Loucy (cell line): ENCODE measurements around the gene POLR2H.

Source experiments
- H2AFZ ChIP-seq: fragments of 200-600 bp; sonication (generic); 2 replicates; pipeline ENCODE4 v1.6.0; 2016; ENCODE audit warnings: antibody characterized with exemption, mild to moderate bottlenecking, low read length, moderate library complexity
- H3F3A ChIP-seq: fragments of 200-600 bp; 2 replicates; pipeline ENCODE4 v1.6.0; 2016; ENCODE audit warnings: antibody characterized with exemption, low read depth, mild to moderate bottlenecking
- H3K27me3 ChIP-seq: fragments of 200-600 bp; sonication (generic); 2 replicates; pipeline ENCODE4 v1.6.1; 2014; ENCODE audit warnings: low read length, mild to moderate bottlenecking; ENCODE audit not compliant: insufficient read depth, poor library complexity, severe bottlenecking
- H3K36me3 ChIP-seq: fragments of 200-600 bp; sonication (generic); 2 replicates; pipeline ENCODE4 v1.6.1; 2016; ENCODE audit warnings: low read length; ENCODE audit not compliant: insufficient read depth
- H3K4me1 ChIP-seq: fragments of 200-600 bp; sonication (generic); 2 replicates; pipeline ENCODE4 v1.5.1; 2014; ENCODE audit warnings: low read length, mild to moderate bottlenecking; ENCODE audit not compliant: insufficient read depth, poor library complexity, severe bottlenecking
- H3K4me2 ChIP-seq: fragments of 200-600 bp; sonication (generic); 2 replicates; pipeline ENCODE4 v1.6.0; 2014; ENCODE audit warnings: antibody characterized with exemption, low read length, low read depth, mild to moderate bottlenecking; ENCODE audit not compliant: poor library complexity, severe bottlenecking
- H3K4me3 ChIP-seq: fragments of 200-600 bp; sonication (generic); 2 replicates; pipeline ENCODE4 v1.5.1; 2014; ENCODE audit warnings: low read length, mild to moderate bottlenecking, mixed read lengths; ENCODE audit not compliant: poor library complexity, severe bottlenecking
- H3K79me2 ChIP-seq: fragments of 200-600 bp; sonication (generic); 2 replicates; pipeline ENCODE4 v1.6.1; 2014; ENCODE audit warnings: low read length; ENCODE audit not compliant: insufficient read depth
- H3K9ac ChIP-seq: fragments of 200-600 bp; sonication (generic); 2 replicates; pipeline ENCODE4 v1.6.0; 2014; ENCODE audit warnings: mild to moderate bottlenecking, low read depth, low read length, moderate library complexity; ENCODE audit not compliant: poor library complexity, severe bottlenecking
- H3K9me2 ChIP-seq: fragments of 200-600 bp; sonication (generic); replicated peaks from 2 replicates; pipeline ENCODE4 v1.6.1; 2016; ENCODE audit warnings: low read depth, low read length, mixed read lengths
- H3K9me3 ChIP-seq: fragments of 200-600 bp; sonication (generic); 2 replicates; pipeline ENCODE4 v1.6.1; 2014; ENCODE audit warnings: mild to moderate bottlenecking, antibody characterized with exemption, low read length, low read depth; ENCODE audit not compliant: insufficient read depth
- H4K20me1 ChIP-seq: fragments of 200-600 bp; sonication (generic); 2 replicates; pipeline ENCODE4 v1.6.0; 2014; ENCODE audit warnings: antibody characterized with exemption, low read length, mild to moderate bottlenecking; ENCODE audit not compliant: insufficient read depth, poor library complexity, severe bottlenecking
- EZH2phosphoT487 ChIP-seq: fragments of 200-600 bp; IDR thresholded peaks from 2 replicates; pipeline ENCODE4 v1.6.1; 2018; ENCODE audit warnings: antibody characterized with exemption, mild to moderate bottlenecking, moderate library complexity, borderline replicate concordance
- TF ChIP-seq, protein P1 (sequence below): fragments of 200-600 bp; sonication (generic); conservative IDR thresholded peaks from 2 replicates; pipeline ENCODE4 v1.5.1; 2014; ENCODE audit warnings: mild to moderate bottlenecking, antibody characterized with exemption, low read length

POLR2H gene

DNA sequence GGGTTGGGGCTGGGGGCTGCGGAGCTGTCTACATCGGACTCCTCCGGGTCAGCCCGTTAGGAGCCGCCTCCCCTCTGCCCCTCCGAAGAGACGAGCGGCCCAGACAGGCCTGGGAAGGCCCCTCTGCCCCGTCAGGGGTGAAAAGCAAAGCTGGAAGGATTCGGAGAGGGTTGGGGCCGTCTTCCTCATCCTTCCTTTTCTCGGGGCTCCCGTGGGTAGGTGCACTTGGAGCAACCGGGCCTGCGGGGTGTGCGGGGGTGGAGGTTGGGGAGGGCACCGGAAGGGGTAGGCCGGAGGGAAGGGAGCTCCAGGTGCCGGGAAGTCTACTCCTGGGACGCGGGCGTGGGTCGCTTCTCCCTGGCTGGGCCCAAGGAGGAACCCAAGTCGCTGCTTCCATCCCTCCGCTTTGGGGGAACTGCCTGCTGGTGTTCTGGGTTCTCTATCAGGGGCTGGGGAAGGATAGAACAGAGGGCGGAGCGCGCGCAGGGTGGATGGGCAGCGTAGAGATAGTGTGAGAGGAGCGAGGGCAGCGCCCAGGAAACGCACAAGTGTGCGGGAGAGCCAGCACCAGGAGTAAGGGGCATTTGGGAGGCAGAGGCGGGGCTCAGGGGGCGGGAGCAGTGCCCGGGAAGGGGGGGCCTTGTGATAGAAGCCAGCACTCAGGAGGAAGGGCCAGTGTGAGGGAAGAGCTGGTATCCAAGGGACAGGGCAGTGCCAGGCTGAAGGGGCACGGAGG lies 590 bp downstream of the POLR2H start:
- H3K36me3 ChIP-seq, result peaks cover 4% of the 10 kb centered on the region; the same call in 1 of the 2 replicates
- peaks cover 15% of the 10 kb centered on the region for H4K20me1 ChIP-seq
- peaks cover 43% of the 10 kb centered on the region for H3K79me2 ChIP-seq
- H3K9me3 ChIP-seq, result no peaks in the 10 kb centered on the region
- peak overlapping the region; percentile 85 for H3K4me3 ChIP-seq
- peaks cover 26% of the 10 kb centered on the region for H3K4me1 ChIP-seq
- no peaks in the 10 kb centered on the region for H3K27me3 ChIP-seq
- no peak for TF ChIP-seq EZH2phosphoT487
- TF ChIP-seq, protein P1, sequence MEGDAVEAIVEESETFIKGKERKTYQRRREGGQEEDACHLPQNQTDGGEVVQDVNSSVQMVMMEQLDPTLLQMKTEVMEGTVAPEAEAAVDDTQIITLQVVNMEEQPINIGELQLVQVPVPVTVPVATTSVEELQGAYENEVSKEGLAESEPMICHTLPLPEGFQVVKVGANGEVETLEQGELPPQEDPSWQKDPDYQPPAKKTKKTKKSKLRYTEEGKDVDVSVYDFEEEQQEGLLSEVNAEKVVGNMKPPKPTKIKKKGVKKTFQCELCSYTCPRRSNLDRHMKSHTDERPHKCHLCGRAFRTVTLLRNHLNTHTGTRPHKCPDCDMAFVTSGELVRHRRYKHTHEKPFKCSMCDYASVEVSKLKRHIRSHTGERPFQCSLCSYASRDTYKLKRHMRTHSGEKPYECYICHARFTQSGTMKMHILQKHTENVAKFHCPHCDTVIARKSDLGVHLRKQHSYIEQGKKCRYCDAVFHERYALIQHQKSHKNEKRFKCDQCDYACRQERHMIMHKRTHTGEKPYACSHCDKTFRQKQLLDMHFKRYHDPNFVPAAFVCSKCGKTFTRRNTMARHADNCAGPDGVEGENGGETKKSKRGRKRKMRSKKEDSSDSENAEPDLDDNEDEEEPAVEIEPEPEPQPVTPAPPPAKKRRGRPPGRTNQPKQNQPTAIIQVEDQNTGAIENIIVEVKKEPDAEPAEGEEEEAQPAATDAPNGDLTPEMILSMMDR, result no peak
- no peaks in the 10 kb centered on the region for H3F3A ChIP-seq
- no peaks in the 10 kb centered on the region for H3K9me2 ChIP-seq
- H2AFZ ChIP-seq, result peak overlapping the region; percentile 90
- peak overlapping the region; percentile 91 for H3K9ac ChIP-seq
- H3K4me2 ChIP-seq, result peak overlapping the region; percentile 73

DNA sequence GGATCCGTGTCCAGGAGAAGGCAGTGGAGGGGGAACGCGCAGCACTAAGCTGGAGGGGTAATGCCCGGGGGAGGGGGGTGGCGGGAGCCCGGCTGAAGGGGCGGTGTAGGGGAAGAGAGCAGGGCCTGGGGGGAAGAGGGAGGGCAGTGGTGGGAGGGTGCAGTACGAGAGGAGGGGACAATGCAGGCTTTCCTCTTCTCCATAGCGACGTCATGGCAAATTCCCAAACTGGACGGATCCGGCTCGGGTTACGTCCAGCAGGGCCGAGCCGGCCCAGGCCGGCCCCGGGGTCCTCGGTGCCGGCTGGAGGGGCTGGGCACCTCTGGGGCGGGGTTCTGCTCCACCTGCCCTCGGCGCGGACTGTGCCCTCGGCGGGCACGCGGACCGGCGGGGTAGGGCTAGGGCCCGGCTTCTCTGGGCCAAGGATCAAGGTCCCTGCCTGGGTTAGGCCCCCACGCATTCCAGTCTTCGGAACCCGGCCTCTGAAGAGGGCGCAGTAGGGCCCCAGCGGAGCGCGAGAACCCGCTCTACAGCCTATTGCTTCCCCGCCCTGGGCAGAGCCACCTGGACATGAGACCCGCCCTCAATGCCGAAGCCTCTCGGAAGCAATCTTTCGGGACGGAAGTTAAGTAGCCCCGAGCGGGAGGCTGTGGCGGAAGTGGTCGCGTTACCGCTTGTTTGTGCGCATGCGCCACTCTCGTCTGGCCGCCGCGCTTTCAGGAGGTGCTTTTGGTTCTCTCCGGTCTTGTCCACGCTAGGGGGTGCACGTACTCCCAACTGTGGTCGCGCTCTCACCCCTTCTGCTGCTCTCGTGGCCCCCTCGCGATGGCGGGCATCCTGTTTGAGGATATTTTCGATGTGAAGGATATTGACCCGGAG lies 1.4 kb downstream of the POLR2H start:
- no peak for TF ChIP-seq EZH2phosphoT487
- TF ChIP-seq, protein P1, result peak; percentile 64
- peaks cover 43% of the 10 kb centered on the region for H3K79me2 ChIP-seq
- no peaks in the 10 kb centered on the region for H3K9me2 ChIP-seq
- peak overlapping the region; percentile 90 for H2AFZ ChIP-seq
- H3K9ac ChIP-seq, result peak overlapping the region; percentile 91
- no peaks in the 10 kb centered on the region for H3K27me3 ChIP-seq
- peaks cover 15% of the 10 kb centered on the region for H4K20me1 ChIP-seq
- H3F3A ChIP-seq, result no peaks in the 10 kb centered on the region
- H3K4me2 ChIP-seq, result peak overlapping the region; percentile 81
- no peaks in the 10 kb centered on the region for H3K9me3 ChIP-seq
- peaks cover 26% of the 10 kb centered on the region for H3K4me1 ChIP-seq
- peaks cover 8% of the 10 kb centered on the region; the same call in 1 of the 2 replicates for H3K36me3 ChIP-seq
- H3K4me3 ChIP-seq, result peak overlapping the region; percentile 85

DNA sequence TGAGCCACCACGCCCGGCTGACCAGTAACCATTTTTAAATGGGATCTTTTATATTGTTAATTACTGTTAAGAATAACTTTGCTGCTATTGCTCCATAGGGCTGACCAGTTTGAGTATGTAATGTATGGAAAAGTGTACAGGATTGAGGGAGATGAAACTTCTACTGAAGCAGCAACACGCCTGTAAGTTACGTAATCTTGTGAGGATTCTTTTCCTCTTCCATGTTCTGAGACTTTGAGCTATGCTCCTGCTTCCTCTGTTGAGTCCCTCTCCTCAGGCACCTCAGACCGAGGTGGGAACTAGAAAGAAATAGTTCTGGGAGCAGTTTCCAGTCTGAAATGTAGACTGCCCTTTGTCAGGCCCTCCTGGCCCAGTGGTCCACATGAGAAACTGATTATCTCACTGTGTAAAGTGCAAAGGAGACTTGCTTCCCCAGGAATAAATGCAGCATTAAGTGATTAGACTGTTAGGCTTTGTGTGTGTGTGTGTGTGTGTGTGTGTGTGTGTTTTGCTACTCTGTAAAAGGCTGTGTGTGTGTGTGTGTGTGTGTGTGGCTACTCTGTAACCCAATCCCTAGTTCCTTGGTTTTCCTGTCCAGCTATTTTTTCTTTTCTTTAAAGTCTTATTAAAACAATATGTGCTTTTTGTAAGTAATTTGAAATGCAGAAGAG lies 5.2 kb downstream of the POLR2H start:
- TF ChIP-seq, protein P1, result no peak
- no peak for TF ChIP-seq EZH2phosphoT487
- Histone ChIP-seq H3K9me3 (no peaks in the 10 kb centered on the region), H3K27me3 (no peaks in the 10 kb centered on the region), H3K4me1 (peaks cover 19% of the 10 kb centered on the region), H3K4me3 (peak overlapping the region; percentile 27), H3K4me2 (peak overlapping the region; percentile 45), H3K9me2 (no peaks in the 10 kb centered on the region), H4K20me1 (peaks cover 15% of the 10 kb centered on the region), H3K36me3 (peaks cover 17% of the 10 kb centered on the region; the same call in 1 of the 2 replicates), H2AFZ (no peak overlapping the region), H3F3A (no peaks in the 10 kb centered on the region), H3K9ac (no peak overlapping the region), H3K79me2 (peaks cover 34% of the 10 kb centered on the region)
